ENCODE measurements around the gene SIAH1.

DNA sequence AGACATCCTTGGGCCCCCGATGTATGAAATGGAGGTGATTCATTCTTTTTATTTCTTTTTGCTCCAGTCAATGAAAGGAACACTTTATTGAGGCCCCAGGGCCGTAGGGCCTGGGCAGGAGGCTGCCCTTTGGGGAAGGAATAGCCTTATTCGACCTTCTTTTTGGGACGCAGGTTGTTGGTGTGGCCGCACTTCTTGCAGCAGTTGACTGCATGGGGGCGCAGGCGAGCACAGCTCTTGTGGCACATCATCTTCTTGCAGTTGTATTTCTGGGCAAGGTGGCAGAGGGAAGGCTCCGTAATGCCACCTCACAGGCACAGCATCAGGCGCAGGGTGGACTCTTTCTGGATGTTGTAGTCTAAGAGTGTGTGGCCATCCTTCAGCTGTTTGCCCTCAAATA, 50.9 kb downstream of the SIAH1 start:
- TF ChIP-seq POLR2A (IDR thresholded peaks at IDR 0.05) (no peak), EP300 (IDR thresholded peaks at IDR 0.05) (no peak)
- TF ChIP-seq, protein P1, sequence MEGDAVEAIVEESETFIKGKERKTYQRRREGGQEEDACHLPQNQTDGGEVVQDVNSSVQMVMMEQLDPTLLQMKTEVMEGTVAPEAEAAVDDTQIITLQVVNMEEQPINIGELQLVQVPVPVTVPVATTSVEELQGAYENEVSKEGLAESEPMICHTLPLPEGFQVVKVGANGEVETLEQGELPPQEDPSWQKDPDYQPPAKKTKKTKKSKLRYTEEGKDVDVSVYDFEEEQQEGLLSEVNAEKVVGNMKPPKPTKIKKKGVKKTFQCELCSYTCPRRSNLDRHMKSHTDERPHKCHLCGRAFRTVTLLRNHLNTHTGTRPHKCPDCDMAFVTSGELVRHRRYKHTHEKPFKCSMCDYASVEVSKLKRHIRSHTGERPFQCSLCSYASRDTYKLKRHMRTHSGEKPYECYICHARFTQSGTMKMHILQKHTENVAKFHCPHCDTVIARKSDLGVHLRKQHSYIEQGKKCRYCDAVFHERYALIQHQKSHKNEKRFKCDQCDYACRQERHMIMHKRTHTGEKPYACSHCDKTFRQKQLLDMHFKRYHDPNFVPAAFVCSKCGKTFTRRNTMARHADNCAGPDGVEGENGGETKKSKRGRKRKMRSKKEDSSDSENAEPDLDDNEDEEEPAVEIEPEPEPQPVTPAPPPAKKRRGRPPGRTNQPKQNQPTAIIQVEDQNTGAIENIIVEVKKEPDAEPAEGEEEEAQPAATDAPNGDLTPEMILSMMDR (IDR thresholded peaks at IDR 0.05), result no peak
